Activated effector memory CD4-positive, alpha-beta T cell treated with Interleukin-2 at 50 U/mL for 16 hours (primary cell): Measurements from ENCODE around the gene PHF24.
"Not testable (repeated sequence)": the region's sequence is repeated elsewhere in the genome, so short reads cannot be mapped to it uniquely, and the experiment has no call there.

ENCODE experiments used
- DNase-seq: peaks from one replicate; pipeline ENCODE4 v3.0.0-alpha.2; 2020

Gene PHF24

GRCh38 chr9:34957492-34958410 lies at the start of gene PHF24:
PHF24 (plus strand) TSS chr9:34958285; CDS start chr9:34971299, 13,014 bp downstream.
- no peak for DNase-seq

GRCh38 chr9:34927061-34927460 lies 31.0 kb upstream of the PHF24 start:
- no peak for DNase-seq

GRCh38 chr9:34928921-34929320 lies 29.2 kb upstream of the PHF24 start:
- no peak for DNase-seq

- no peak for DNase-seq
Measured at GRCh38 chr9:34929506-34930102, 28.5 kb upstream of the PHF24 start.

- DNase-seq = not testable (repeated sequence)
Measured at GRCh38 chr9:34939989-34940388, 18.1 kb upstream of the PHF24 start.

GRCh38 chr9:34948451-34948850 lies 9.6 kb upstream of the PHF24 start:
- no peak for DNase-seq

GRCh38 chr9:34954225-34954624 lies 3.9 kb upstream of the PHF24 start:
- no peak for DNase-seq

GRCh38 chr9:34956066-34956465 lies 2.0 kb upstream of the PHF24 start:
- not testable (repeated sequence) for DNase-seq

GRCh38 chr9:34956648-34957047 lies 1.4 kb upstream of the PHF24 start:
- no peak for DNase-seq

GRCh38 chr9:34958411-34958982 lies 412 bp downstream of the PHF24 start:
- DNase-seq = no peak

GRCh38 chr9:34959461-34959860 lies 1.4 kb downstream of the PHF24 start:
- no peak for DNase-seq

- no peak for DNase-seq
Measured at GRCh38 chr9:34961574-34962490, 3.7 kb downstream of the PHF24 start.

GRCh38 chr9:34962546-34962945 lies 4.5 kb downstream of the PHF24 start:
- no peak for DNase-seq

- DNase-seq = no peak
Measured at GRCh38 chr9:34963552-34963951, 5.5 kb downstream of the PHF24 start.

GRCh38 chr9:34964458-34964857 lies 6.4 kb downstream of the PHF24 start:
- DNase-seq = no peak

- no peak for DNase-seq
Measured at GRCh38 chr9:34971146-34971811, 13.2 kb downstream of the PHF24 start.

- no peak for DNase-seq
Measured at GRCh38 chr9:34974664-34975063, 16.6 kb downstream of the PHF24 start.

- no peak for DNase-seq
Measured at GRCh38 chr9:34976441-34976840, 18.4 kb downstream of the PHF24 start.

GRCh38 chr9:34976992-34977391 lies 18.9 kb downstream of the PHF24 start:
- DNase-seq = no peak

GRCh38 chr9:34980181-34980761 lies 22.2 kb downstream of the PHF24 start:
- no peak for DNase-seq

- DNase-seq = no peak
Measured at GRCh38 chr9:34982361-34982760, 24.3 kb downstream of the PHF24 start.

- DNase-seq = no peak
Measured at GRCh38 chr9:34983209-34983608, 25.1 kb downstream of the PHF24 start.
